GM12875 (cell line): ENCODE data around the gene WNK4.

Experiments used
- H3K4me3 ChIP-seq: one replicate; pipeline ENCODE4 v1.5.1; 2011; ENCODE audit warnings: low read depth, low read length, control low read depth
- CTCF ChIP-seq: IDR thresholded peaks from 2 replicates; pipeline ENCODE4 v1.5.1; 2011; ENCODE audit warnings: low read depth, mild to moderate bottlenecking, control low read depth, inconsistent platforms, low read length, moderate library complexity, borderline replicate concordance; ENCODE audit not compliant: insufficient read depth

WNK4 gene

GRCh38 chr17:42782166-42783061, 2.0 kb downstream of the WNK4 start:
- no peak for TF ChIP-seq CTCF
- H3K4me3 ChIP-seq, result no peak overlapping the region

GRCh38 chr17:42783062-42783790, 2.8 kb downstream of the WNK4 start:
- H3K4me3 ChIP-seq, result no peak overlapping the region
- TF ChIP-seq CTCF, result no peak

DNA sequence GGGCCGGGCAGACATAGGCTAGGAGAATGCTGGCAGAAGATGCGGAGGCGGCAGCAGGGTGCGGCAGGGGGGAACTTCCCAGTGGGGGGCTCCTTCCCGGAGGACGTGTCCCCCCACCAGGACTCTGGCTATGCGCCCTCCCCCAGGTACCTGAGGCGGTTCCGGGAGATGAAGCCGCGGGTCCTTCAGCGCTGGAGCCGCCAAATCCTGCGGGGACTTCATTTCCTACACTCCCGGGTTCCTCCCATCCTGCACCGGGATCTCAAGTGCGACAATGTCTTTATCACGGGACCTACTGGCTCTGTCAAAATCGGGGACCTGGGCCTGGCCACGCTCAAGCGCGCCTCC, 3.4 kb downstream of the WNK4 start:
- H3K4me3 ChIP-seq, result no peak overlapping the region
- TF ChIP-seq CTCF, result no peak

GRCh38 chr17:42784409-42784808, 4.0 kb downstream of the WNK4 start:
- TF ChIP-seq CTCF, result no peak
- H3K4me3 ChIP-seq, result no peak overlapping the region

DNA sequence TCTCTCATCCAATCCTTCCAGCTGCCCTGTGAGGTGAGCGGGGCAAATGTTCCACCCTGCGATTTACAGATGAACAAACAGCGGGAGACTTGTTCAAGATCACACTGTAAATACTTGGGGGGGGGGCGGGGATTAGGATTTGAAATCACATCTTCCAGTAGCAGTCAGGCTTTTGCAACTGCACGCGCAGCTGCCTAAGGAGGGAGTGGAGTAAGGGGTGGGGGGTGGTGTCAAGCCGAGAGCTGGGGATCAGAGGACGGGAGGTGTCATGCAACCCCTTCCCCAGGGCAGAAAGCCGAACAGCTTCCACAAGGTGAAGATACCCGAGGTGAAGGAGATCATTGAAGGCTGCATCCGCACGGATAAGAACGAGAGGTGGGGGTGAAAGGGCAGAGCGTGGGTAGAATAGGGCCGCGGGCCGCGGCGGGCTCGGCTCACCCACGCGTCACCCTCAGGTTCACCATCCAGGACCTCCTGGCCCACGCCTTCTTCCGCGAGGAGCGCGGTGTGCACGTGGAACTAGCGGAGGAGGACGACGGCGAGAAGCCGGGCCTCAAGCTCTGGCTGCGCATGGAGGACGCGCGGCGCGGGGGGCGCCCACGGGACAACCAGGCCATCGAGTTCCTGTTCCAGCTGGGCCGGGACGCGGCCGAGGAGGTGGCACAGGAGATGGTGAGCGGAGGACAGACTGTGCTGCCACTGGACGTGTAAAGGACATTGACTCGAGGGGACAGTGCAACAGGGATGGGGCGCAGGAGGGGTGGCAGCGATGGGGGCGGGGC, 4.6 kb downstream of the WNK4 start:
- TF ChIP-seq CTCF, result no peak

DNA sequence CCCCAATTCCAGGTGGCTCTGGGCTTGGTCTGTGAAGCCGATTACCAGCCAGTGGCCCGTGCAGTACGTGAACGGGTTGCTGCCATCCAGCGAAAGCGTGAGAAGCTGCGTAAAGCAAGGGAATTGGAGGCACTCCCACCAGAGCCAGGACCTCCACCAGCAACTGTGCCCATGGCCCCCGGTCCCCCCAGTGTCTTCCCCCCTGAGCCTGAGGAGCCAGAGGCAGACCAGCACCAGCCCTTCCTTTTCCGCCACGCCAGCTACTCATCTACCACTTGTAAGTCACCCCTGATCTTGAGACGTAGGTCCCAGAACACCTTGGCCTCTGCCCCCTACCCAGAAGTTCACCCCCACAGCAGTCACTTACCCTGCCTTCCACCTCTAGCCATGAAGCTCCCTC, 6.9 kb downstream of the WNK4 start:
- TF ChIP-seq CTCF, result no peak

More for the DNA sequence above, 4.6 kb downstream of the WNK4 start:
- no peak overlapping the region for H3K4me3 ChIP-seq

More for the DNA sequence above, 6.9 kb downstream of the WNK4 start:
- H3K4me3 ChIP-seq, result no peak overlapping the region
